Immature natural killer cell (primary cell): ENCODE results near the gene LANCL3. TPM values are rescaled to one million over a fixed set of nuclear protein-coding genes. Genes with fewer than 3 reads are reported as not detected.

Experiments used
- DNase-seq, 3 donors: peaks; one replicate each; pipeline ENCODE4 v3.0.0; 2022; ENCODE audit warnings: mixed read lengths in 1 of 3
- H3K27ac Mint-ChIP-seq, 6 donors: one replicate each; pipeline ENCODE4 v1.8.0; 2020; ENCODE audit warnings: mixed read lengths in 6 of 6, mild to moderate bottlenecking in 5 of 6, inconsistent platforms in 4 of 6, moderate library complexity in 3 of 6
- H3K27me3 Mint-ChIP-seq, 3 donors: one replicate each; pipeline ENCODE4 v1.8.0; 2020 to 2021; ENCODE audit warnings: low read depth in 3 of 3, mild to moderate bottlenecking in 3 of 3, mixed read lengths in 3 of 3, moderate library complexity in 3 of 3, inconsistent platforms in 1 of 3
- H3K36me3 Mint-ChIP-seq, 3 donors: one replicate each; pipeline ENCODE4 v1.8.0; 2020; ENCODE audit warnings: mixed read lengths in 3 of 3, inconsistent platforms in 2 of 3, mild to moderate bottlenecking in 2 of 3
- H3K4me1 Mint-ChIP-seq, 2 donors: one replicate each; pipeline ENCODE4 v1.8.0; 2020; ENCODE audit warnings: inconsistent platforms in 2 of 2, mild to moderate bottlenecking in 2 of 2, mixed read lengths in 2 of 2, moderate library complexity in 1 of 2
- H3K4me3 Mint-ChIP-seq, 5 donors: one replicate each; pipeline ENCODE4 v1.8.0; 2020; ENCODE audit warnings: mild to moderate bottlenecking in 5 of 5, mixed read lengths in 5 of 5, inconsistent platforms in 3 of 5, moderate library complexity in 3 of 5
- H3K9me3 Mint-ChIP-seq, 6 donors: one replicate each; pipeline ENCODE4 v1.8.0; 2020; ENCODE audit warnings: mild to moderate bottlenecking in 6 of 6, mixed read lengths in 6 of 6, inconsistent platforms in 4 of 6, moderate library complexity in 3 of 6
- polyA plus RNA-seq, 3 donors: library from polyadenylated mRNA; unstranded; fragments of 300-500 nt; fragmentation: Illumina TruSeq; gene quantifications; one replicate each; pipeline ENCODE4 v1.2.3, GENCODE V29; 2021

The LANCL3 gene
- polyA plus RNA-seq, 3 donors from 2014 or later = 0.21 to 1.1 (median 1.0) TPM

GRCh38 chrX:37677765-37678164, 106.3 kb downstream of the LANCL3 start:
- H3K4me1 Mint-ChIP-seq = no peaks in the 10 kb centered on the region
- H3K9me3 Mint-ChIP-seq = no peaks in the 10 kb centered on the region
- H3K27ac Mint-ChIP-seq = no peak overlapping the region
- no peak for DNase-seq
- H3K4me3 Mint-ChIP-seq = no peak overlapping the region
- peaks cover 0 to 6% (median 0%) of the 10 kb centered on the region in 3 donors for H3K27me3 Mint-ChIP-seq
- peaks cover 0 to 4% (median 0%) of the 10 kb centered on the region in 3 donors for H3K36me3 Mint-ChIP-seq

DNA sequence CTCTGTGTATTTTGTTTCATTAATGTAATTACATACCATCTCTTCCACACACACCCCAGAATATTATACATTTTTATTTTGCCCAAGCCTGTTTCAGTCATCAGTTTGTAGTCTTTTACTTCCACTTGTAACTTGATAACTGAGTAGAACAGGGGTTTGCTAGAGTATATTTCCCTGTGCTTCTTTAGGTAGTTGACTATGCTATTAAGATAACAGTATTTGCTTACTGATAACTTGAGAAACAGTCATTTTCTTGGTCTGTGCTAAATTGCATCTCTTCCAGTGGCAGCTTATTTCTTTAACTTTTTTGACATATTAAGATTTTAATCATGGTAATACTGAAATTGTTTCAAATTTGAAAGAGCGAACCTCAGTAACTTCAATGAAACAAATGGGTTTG, 107.1 kb downstream of the LANCL3 start:
- peaks cover 0 to 4% (median 0%) of the 10 kb centered on the region in 3 donors for H3K36me3 Mint-ChIP-seq
- no peak overlapping the region for H3K27ac Mint-ChIP-seq
- peaks cover 0 to 6% (median 0%) of the 10 kb centered on the region in 3 donors for H3K27me3 Mint-ChIP-seq
- H3K9me3 Mint-ChIP-seq = no peaks in the 10 kb centered on the region
- no peak for DNase-seq
- H3K4me1 Mint-ChIP-seq = no peaks in the 10 kb centered on the region
- H3K4me3 Mint-ChIP-seq = no peak overlapping the region

DNA sequence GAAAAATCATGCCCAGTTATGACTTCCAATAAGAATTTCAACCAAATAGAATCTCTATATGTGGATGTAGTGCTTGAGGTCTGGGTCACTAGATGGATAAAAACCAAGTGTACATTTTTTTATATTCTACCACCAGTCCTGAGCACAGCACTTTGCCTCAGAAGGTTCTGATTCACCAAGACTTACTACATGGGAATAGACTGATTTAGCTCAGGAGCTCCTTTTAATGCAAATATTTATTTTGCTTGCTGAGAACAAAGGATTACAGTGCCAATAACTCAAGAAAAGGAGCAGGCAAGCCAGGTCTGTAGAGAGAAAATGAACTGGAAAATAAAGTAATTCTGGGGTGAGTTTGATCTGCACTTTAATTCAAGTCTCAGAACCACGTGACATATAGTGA, 107.8 kb downstream of the LANCL3 start:
- H3K36me3 Mint-ChIP-seq = peaks cover 0 to 4% (median 0%) of the 10 kb centered on the region in 3 donors
- H3K27me3 Mint-ChIP-seq = peaks cover 0 to 3% (median 0%) of the 10 kb centered on the region in 3 donors
- no peaks in the 10 kb centered on the region for H3K4me1 Mint-ChIP-seq
- no peak overlapping the region for H3K27ac Mint-ChIP-seq
- no peaks in the 10 kb centered on the region for H3K9me3 Mint-ChIP-seq
- no peak for DNase-seq
- no peak overlapping the region for H3K4me3 Mint-ChIP-seq

DNA sequence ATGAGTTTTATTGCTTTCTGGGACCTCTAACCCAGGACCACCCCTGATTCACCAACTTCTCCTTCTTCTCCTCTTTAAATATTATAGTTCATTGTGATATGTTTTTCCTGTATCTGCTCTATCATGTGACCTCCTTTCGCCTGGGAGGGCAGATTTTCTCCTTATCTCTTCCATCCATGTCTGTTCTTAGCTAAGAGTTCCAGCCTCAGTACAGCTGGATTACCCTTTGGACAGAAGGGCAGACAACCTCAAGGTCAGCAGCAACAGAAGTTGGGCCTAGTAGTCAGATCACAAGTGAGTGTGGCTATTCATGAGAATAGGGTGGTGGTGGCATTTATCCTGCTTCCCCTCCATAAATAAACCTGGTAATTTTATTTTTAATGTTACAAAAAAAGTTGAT, 108.4 kb downstream of the LANCL3 start:
- Mint-ChIP-seq H3K27ac (no peak overlapping the region), H3K27me3 (peaks cover 0 to 3% (median 0%) of the 10 kb centered on the region in 3 donors), H3K4me1 (no peaks in the 10 kb centered on the region), H3K4me3 (no peak overlapping the region), H3K9me3 (no peaks in the 10 kb centered on the region), H3K36me3 (peaks cover 0 to 4% (median 0%) of the 10 kb centered on the region in 3 donors)
- DNase-seq = no peak

DNA sequence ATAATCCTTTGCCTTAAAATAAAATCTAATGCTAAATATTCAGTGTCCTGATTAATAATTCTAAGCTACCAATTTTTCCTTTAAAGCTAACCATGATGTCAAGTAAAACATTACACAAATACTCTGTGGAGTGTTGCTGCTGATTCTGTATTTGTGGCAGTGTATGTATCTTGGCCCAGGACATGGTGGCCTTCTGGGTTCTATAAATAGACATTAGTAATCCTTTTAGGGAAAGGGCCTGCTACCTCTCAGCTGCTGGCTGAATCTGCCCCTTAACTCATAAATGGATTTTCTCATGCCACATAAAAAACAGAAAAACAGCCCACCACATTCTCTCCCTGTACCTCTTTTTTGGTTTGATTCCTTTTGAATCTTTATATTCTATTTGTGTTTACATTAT, 113.0 kb downstream of the LANCL3 start:
- no peak for DNase-seq
- Mint-ChIP-seq H3K27ac (no peak overlapping the region), H3K27me3 (peaks cover 0 to 6% (median 0%) of the 10 kb centered on the region in 3 donors), H3K4me1 (peaks cover 0 to 5% of the 10 kb centered on the region in 2 donors), H3K4me3 (peak overlapping the region in 2 of 5 donors; percentile 14 to 59), H3K36me3 (no peaks in the 10 kb centered on the region), H3K9me3 (no peaks in the 10 kb centered on the region)

- H3K27ac Mint-ChIP-seq = peak overlapping the region in 1 of 6 donors; percentile 55
- H3K4me1 Mint-ChIP-seq = peaks cover 0 to 5% of the 10 kb centered on the region in 2 donors
- H3K27me3 Mint-ChIP-seq = peaks cover 0 to 6% (median 0%) of the 10 kb centered on the region in 3 donors
- DNase-seq = no peak
- H3K9me3 Mint-ChIP-seq = no peaks in the 10 kb centered on the region
- H3K36me3 Mint-ChIP-seq = no peaks in the 10 kb centered on the region
- peak overlapping the region; percentile 14 to 70 (median 42) for H3K4me3 Mint-ChIP-seq
These were observed 113.5 kb downstream of the LANCL3 start for GRCh38 chrX:37684973-37685372.

DNA sequence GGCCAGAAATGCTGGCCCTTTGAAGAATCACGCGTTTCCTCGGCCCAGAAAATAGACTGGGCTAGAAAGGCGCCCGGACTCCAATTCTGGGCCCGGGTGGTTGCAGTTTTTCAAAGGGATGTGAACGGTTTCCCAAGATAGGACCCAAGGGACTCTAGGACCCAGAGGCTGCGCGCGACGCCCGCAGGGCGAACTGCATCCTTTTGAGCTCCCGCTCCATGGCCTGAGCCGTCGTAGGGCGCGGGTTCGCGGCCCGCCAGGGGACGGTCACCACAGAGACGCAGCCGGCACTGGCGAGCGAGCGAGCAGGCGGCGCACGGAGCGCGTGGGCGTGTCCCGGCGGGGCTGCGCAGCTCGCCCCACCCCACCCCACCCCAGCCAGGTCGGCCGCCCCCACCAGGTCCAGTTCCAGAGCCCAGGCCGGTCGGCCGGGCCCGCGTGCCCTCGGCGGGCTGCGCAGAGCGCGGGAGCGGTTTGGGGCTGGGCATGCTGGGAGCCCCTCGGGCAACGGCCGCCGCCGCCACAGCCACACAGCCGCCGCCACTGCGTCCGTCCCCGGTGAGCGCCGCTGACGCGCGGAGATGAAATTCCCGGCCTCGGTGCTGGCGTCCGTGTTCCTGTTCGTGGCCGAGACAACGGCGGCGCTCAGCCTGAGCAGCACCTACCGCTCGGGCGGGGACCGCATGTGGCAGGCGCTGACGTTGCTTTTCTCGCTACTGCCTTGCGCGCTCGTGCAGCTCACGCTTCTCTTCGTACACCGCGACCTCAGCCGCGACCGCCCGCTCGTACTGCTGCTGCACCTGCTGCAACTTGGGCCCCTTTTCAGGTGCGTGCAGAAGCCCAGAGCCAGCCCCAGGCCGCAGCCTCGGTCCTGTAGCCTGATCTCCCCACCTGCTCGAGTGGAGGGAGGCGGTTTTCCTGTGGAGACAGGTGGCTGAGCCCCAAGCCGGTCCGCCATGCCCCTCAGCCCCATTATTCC, 114.2 kb downstream of the LANCL3 start, which contains the start of gene XK:
Gene XK (plus strand): TSS at position 411 of the 979 bp plus-strand sequence. CDS start 171 bp downstream, at position 582.
- H3K27ac Mint-ChIP-seq = peak within 1 kb of the TSS in 2 of 6 donors; percentile 17 to 55
- H3K36me3 Mint-ChIP-seq = no peaks in the 10 kb centered on the region
- no peaks in the 10 kb centered on the region for H3K9me3 Mint-ChIP-seq
- H3K4me3 Mint-ChIP-seq = peak within 1 kb of the TSS; percentile 42 to 79 (median 70)
- H3K27me3 Mint-ChIP-seq = peaks cover 0 to 6% (median 0%) of the 10 kb centered on the region in 3 donors
- peaks cover 0 to 5% of the 10 kb centered on the region in 2 donors for H3K4me1 Mint-ChIP-seq
- DNase-seq = peak; percentile 45 to 57 (median 45)

DNA sequence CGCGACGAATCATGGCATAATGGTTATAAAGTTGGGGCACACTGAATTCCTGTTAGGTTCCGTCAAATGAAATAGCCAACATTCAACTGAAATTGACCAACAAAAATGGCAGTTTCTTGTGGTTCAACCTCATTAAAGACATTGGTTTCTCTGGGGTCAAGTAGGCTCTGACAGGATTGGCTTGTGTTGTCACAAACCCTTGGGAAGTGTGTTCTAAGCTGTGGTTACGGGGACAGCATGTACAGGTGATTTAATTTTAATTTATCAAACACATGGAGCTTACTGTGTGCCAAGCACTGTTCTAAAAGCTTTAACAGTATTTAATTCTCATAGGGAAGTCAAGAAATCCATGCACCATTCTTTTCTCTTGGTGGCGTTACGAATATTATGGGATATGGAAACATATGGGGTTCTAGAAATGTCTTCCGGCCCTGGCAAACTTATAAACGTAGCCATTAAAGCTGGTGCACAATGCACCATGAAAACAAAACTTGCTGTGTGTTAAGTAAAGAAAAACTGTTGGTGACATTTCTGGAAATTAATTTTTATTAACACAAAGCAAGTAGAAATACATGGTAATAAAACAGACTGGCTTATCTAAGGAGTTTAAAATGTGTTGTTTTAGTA, 115.0 kb downstream of the LANCL3 start:
- no peaks in the 10 kb centered on the region for H3K36me3 Mint-ChIP-seq
- H3K27ac Mint-ChIP-seq = peak overlapping the region in 1 of 6 donors; percentile 51
- peak overlapping the region; percentile 38 to 79 (median 67) for H3K4me3 Mint-ChIP-seq
- no peak for DNase-seq
- peaks cover 0 to 4% (median 0%) of the 10 kb centered on the region in 3 donors for H3K27me3 Mint-ChIP-seq
- no peaks in the 10 kb centered on the region for H3K9me3 Mint-ChIP-seq
- peaks cover 0 to 5% of the 10 kb centered on the region in 2 donors for H3K4me1 Mint-ChIP-seq

GRCh38 chrX:37686996-37687395, 115.5 kb downstream of the LANCL3 start:
- peaks cover 0 to 5% of the 10 kb centered on the region in 2 donors for H3K4me1 Mint-ChIP-seq
- DNase-seq = no peak
- H3K36me3 Mint-ChIP-seq = no peaks in the 10 kb centered on the region
- H3K9me3 Mint-ChIP-seq = no peaks in the 10 kb centered on the region
- no peak overlapping the region for H3K27ac Mint-ChIP-seq
- peak overlapping the region in 1 of 5 donors; percentile 67 for H3K4me3 Mint-ChIP-seq
- H3K27me3 Mint-ChIP-seq = peaks cover 0 to 4% (median 0%) of the 10 kb centered on the region in 3 donors

DNA sequence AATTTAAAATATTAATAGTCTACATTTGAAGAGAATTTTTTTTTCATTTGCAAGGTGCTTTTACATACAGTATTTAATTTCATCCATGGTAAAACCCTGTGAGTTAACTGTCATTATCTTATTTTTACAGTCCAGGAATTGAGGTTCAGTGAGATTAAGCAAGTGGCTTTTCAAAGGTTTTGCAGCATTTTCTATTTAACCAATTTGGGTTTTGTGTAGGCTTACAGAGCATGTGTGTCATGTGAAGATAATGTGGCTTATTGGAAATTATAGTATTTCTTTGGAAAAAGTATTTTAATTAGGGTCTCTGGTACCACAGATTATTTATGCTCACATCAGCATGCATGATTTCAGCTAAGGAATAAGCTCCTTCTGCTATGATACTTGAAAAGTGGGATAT, 118.7 kb downstream of the LANCL3 start:
- H3K4me1 Mint-ChIP-seq = peaks cover 0 to 5% of the 10 kb centered on the region in 2 donors

GRCh38 chrX:37692918-37693317, 121.5 kb downstream of the LANCL3 start:
- Mint-ChIP-seq H3K4me1 (no peaks in the 10 kb centered on the region), H3K27ac (no peak overlapping the region), H3K36me3 (peaks cover 0 to 4% (median 0%) of the 10 kb centered on the region in 3 donors), H3K27me3 (peaks cover 0 to 4% (median 0%) of the 10 kb centered on the region in 3 donors), H3K4me3 (no peak overlapping the region), H3K9me3 (no peaks in the 10 kb centered on the region)
- DNase-seq = no peak

More for the DNA sequence above, 118.7 kb downstream of the LANCL3 start:
- no peak for DNase-seq
- H3K36me3 Mint-ChIP-seq = peaks cover 0 to 4% (median 0%) of the 10 kb centered on the region in 3 donors
- no peak overlapping the region for H3K27ac Mint-ChIP-seq
- peaks cover 0 to 4% (median 0%) of the 10 kb centered on the region in 3 donors for H3K27me3 Mint-ChIP-seq
- no peaks in the 10 kb centered on the region for H3K9me3 Mint-ChIP-seq
- no peak overlapping the region for H3K4me3 Mint-ChIP-seq

GRCh38 chrX:37697169-37697760, 125.8 kb downstream of the LANCL3 start:
- H3K4me1 Mint-ChIP-seq = no peaks in the 10 kb centered on the region
- peaks cover 0 to 4% (median 0%) of the 10 kb centered on the region in 3 donors for H3K36me3 Mint-ChIP-seq
- DNase-seq = no peak
- no peaks in the 10 kb centered on the region for H3K9me3 Mint-ChIP-seq
- no peak overlapping the region for H3K27ac Mint-ChIP-seq
- peaks cover 0 to 3% (median 0%) of the 10 kb centered on the region in 3 donors for H3K27me3 Mint-ChIP-seq
- H3K4me3 Mint-ChIP-seq = no peak overlapping the region

DNA sequence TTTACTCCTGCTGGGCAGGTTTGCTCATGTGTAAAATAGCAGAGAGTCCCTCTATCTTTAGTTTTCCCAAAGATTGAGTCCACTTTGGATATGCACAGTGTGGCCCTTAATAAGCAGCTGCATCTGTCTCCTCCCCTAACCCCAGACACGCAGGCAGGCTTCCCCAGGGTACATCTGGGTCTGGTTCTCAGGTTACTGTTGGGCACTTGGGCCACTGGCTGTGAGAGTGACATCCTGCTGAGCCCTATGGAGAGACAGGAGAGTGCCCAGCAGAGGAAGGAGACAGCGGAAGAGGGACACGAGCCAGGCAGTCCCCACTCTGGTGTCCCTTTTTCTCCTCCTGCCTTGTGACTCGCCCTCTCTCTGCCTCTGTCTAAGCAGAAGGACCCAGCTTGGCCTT, 130.1 kb downstream of the LANCL3 start:
- Mint-ChIP-seq H3K4me3 (no peak overlapping the region), H3K27ac (no peak overlapping the region), H3K9me3 (no peaks in the 10 kb centered on the region), H3K36me3 (no peaks in the 10 kb centered on the region), H3K27me3 (peaks cover 0 to 3% (median 0%) of the 10 kb centered on the region in 3 donors), H3K4me1 (no peaks in the 10 kb centered on the region)
- DNase-seq = no peak
